Left ventricle myocardium inferior (tissue), 1 donor: Measurements from ENCODE around the gene ARHGDIA. TPM values are rescaled to one million over a fixed set of nuclear protein-coding genes. Genes with fewer than 3 reads are reported as not detected.

ENCODE experiments used
- DNase-seq: peaks from one replicate; pipeline ENCODE4 v3.0.0-alpha.2; 2020
- H3K27ac ChIP-seq: fragments of 200-600 bp; replicated peaks from 2 replicates; pipeline ENCODE4 v1.8.0; 2021
- H3K27me3 ChIP-seq: fragments of 200-600 bp; 2 replicates; pipeline ENCODE4 v1.8.0; 2021; ENCODE audit warnings: low read depth
- H3K36me3 ChIP-seq: fragments of 200-600 bp; 2 replicates; pipeline ENCODE4 v1.8.0; 2021
- H3K4me1 ChIP-seq: fragments of 200-600 bp; 2 replicates; pipeline ENCODE4 v1.8.0; 2021
- H3K4me3 ChIP-seq: fragments of 200-600 bp; 2 replicates; pipeline ENCODE4 v1.8.0; 2021; ENCODE audit warnings: mild to moderate bottlenecking, moderate library complexity
- H3K9me3 ChIP-seq: fragments of 200-600 bp; replicated peaks from 2 replicates; pipeline ENCODE4 v1.8.0; 2021
- intact Hi-C: fragments of 100-400 bp; cut with micrococcal nuclease; formaldehyde crosslinking; loops from one replicate; pipeline ENCODE4 v1.11.0; 2022
- total RNA-seq: library from RNA; stranded (reverse); fragmentation: NEBNext Ultra II Directional; extraction: Animal tissue kit (Norgen Biotek cat#: 25700); gene quantifications from one replicate; pipeline ENCODE4 v1.2.1, GENCODE V29; 2021
- TF ChIP-seq, protein P1 (sequence below): fragments of 200-600 bp; IDR thresholded peaks from 2 replicates; pipeline ENCODE4 v1.8.0; 2021; ENCODE audit warnings: antibody characterized with exemption, mild to moderate bottlenecking, borderline replicate concordance
- donor health status: DM: no; HTN: yes; CAD: no; lungs with severe emphysema.

Gene ARHGDIA
- total RNA-seq, 1 donor from 2014 or later: 95.1 TPM

- TF ChIP-seq, protein P1, sequence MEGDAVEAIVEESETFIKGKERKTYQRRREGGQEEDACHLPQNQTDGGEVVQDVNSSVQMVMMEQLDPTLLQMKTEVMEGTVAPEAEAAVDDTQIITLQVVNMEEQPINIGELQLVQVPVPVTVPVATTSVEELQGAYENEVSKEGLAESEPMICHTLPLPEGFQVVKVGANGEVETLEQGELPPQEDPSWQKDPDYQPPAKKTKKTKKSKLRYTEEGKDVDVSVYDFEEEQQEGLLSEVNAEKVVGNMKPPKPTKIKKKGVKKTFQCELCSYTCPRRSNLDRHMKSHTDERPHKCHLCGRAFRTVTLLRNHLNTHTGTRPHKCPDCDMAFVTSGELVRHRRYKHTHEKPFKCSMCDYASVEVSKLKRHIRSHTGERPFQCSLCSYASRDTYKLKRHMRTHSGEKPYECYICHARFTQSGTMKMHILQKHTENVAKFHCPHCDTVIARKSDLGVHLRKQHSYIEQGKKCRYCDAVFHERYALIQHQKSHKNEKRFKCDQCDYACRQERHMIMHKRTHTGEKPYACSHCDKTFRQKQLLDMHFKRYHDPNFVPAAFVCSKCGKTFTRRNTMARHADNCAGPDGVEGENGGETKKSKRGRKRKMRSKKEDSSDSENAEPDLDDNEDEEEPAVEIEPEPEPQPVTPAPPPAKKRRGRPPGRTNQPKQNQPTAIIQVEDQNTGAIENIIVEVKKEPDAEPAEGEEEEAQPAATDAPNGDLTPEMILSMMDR: peak; percentile 11
- H3K27ac ChIP-seq: peak within 1 kb of the TSS; percentile 79
- intact Hi-C loops: no loop called here
- no peaks in the 10 kb centered on the region for H3K27me3 ChIP-seq
- DNase-seq: peak; percentile 91
- peak within 1 kb of the TSS; percentile 93 for H3K4me3 ChIP-seq
- H3K4me1 ChIP-seq: peaks cover 30% of the 10 kb centered on the region
- H3K36me3 ChIP-seq: peaks cover 42% of the 10 kb centered on the region
- no peaks in the 10 kb centered on the region for H3K9me3 ChIP-seq
Observed at GRCh38 chr17:81911277-81911961, 40.3 kb upstream of the ARHGDIA start, which contains the start of gene PCYT2. Gene PCYT2 (minus strand): TSS chr17:81911399. CDS start chr17:81911355, 44 bp downstream.

DNA sequence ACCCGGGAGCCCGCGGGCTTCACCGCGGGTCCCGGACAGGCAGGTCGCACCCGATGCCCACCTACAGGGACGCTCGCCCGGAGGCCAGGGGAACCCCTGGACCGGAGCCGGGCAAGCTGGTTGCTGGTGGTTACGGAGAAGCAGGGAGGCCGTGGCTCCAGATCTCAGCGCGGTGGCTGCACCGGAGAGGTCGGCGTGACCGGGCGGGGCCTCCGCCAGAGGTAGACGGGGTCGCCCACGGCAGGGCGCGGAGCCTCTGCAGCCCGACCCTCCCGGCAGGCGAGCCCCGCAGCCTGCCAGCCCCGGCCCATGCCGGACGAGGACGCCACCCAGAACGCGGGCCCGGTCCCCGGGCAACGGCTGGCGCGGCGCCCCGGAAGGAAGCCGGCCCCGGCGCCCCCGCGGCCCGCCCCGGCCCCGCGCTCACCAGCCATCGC is 39.7 kb upstream of the ARHGDIA start:
- intact Hi-C loops: no loop called here
- Histone ChIP-seq H3K4me1 (peaks cover 24% of the 10 kb centered on the region), H3K4me3 (peak overlapping the region; percentile 93), H3K9me3 (no peaks in the 10 kb centered on the region), H3K36me3 (peaks cover 47% of the 10 kb centered on the region), H3K27ac (peak overlapping the region; percentile 79), H3K27me3 (no peaks in the 10 kb centered on the region)
- no peak for DNase-seq
- TF ChIP-seq, protein P1: no peak

GRCh38 chr17:81909966-81910839 is 39.1 kb upstream of the ARHGDIA start:
- Histone ChIP-seq H3K9me3 (no peaks in the 10 kb centered on the region), H3K27me3 (no peaks in the 10 kb centered on the region), H3K36me3 (peaks cover 45% of the 10 kb centered on the region), H3K4me3 (peak overlapping the region; percentile 93), H3K4me1 (peaks cover 20% of the 10 kb centered on the region), H3K27ac (peak overlapping the region; percentile 79)
- DNase-seq: no peak
- intact Hi-C loops: no loop called here
- TF ChIP-seq, protein P1: no peak

- Histone ChIP-seq H3K4me1 (peaks cover 20% of the 10 kb centered on the region), H3K27me3 (no peaks in the 10 kb centered on the region), H3K27ac (no peak overlapping the region), H3K4me3 (no peak overlapping the region), H3K9me3 (no peaks in the 10 kb centered on the region), H3K36me3 (peaks cover 44% of the 10 kb centered on the region)
- intact Hi-C loops: no loop called here
- TF ChIP-seq, protein P1: no peak
- no peak for DNase-seq
Observed at GRCh38 chr17:81909231-81909630, 38.1 kb upstream of the ARHGDIA start.

- peaks cover 39% of the 10 kb centered on the region for H3K36me3 ChIP-seq
- H3K9me3 ChIP-seq: no peaks in the 10 kb centered on the region
- H3K4me1 ChIP-seq: peaks cover 20% of the 10 kb centered on the region
- H3K27me3 ChIP-seq: no peaks in the 10 kb centered on the region
- no peak overlapping the region for H3K27ac ChIP-seq
- H3K4me3 ChIP-seq: no peak overlapping the region
- TF ChIP-seq, protein P1: no peak
- intact Hi-C loops: no loop called here
- no peak for DNase-seq
Observed at GRCh38 chr17:81908793-81909192, 37.7 kb upstream of the ARHGDIA start.
